ENCODE data around the gene SPATA13.

The SPATA13 gene

GRCh38 chr13:24221007-24221406 lies 60.5 kb downstream of the SPATA13 start:
- DNase-seq: peak in 1 of 56 donors; percentile 14

DNA sequence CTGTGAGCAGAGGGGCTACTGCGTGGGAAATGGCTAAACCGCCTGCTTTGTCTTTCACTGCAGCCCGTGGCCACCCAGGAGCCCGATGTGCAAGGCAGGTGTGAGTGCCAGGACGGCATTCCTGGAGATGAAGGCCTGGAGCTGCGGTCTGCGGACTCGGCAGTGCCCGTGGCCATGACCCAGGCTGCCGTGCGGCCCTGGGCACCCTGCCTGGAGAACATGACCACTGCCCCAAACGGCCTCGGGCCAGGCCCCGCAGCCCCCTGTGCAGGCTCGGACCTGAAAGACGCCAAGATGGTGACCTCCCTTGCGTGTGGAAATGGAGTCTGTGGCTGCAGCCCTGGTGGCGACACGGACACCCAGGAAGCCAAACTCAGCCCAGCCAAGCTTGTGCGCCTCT lies 62.2 kb downstream of the SPATA13 start:
- DNase-seq: no peak

GRCh38 chr13:24223341-24224231 lies 63.1 kb downstream of the SPATA13 start:
- no peak for DNase-seq

GRCh38 chr13:24224232-24224680 lies 63.7 kb downstream of the SPATA13 start:
- no peak for DNase-seq

DNA sequence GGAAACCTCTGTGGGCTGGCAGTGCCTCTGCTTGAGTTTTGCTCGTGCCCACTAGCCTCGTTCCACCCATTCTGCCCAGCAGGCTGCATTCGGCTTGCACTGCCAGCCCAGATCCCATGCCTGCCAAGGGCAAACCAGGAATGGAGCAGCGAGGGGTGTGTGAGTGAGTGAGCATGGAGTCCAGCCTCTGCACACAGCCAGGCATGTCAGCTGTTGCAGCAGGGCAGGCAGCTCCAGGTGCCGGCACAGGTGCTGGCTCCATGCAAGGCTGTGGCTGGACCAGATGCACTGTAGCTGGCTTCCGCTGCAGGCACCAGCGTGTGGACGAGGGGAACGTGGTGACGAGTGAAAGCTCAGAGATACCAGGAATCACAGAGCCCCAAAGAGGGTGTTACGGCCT lies 64.5 kb downstream of the SPATA13 start:
- peak in 6 of 56 donors; percentile 26 to 42 (median 30) for DNase-seq

- DNase-seq: no peak
Observed at GRCh38 chr13:24225930-24226329, 65.4 kb downstream of the SPATA13 start.

DNA sequence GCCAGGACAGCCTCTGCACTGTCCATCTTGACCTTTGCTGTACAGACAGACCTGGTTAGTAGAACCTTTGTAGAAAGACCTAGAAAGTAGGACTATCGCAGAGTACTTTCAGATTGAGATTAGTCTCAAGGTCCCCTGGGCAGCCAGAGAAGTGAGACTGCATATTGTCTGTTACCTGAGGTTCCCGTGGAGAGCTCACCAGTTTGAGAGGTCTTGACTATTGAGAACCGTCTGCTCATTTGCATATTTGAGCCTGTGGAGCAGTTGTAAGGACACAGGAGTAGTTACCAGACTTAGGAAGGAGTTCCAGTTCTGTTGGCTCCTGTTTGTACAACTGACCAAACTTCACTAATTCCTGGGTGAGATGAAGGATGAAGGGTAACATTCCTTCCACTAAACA lies 66.2 kb downstream of the SPATA13 start:
- DNase-seq: no peak

GRCh38 chr13:24228852-24229458 lies 68.4 kb downstream of the SPATA13 start:
- peak in 14 of 56 donors; percentile 18 to 56 (median 32) for DNase-seq

DNA sequence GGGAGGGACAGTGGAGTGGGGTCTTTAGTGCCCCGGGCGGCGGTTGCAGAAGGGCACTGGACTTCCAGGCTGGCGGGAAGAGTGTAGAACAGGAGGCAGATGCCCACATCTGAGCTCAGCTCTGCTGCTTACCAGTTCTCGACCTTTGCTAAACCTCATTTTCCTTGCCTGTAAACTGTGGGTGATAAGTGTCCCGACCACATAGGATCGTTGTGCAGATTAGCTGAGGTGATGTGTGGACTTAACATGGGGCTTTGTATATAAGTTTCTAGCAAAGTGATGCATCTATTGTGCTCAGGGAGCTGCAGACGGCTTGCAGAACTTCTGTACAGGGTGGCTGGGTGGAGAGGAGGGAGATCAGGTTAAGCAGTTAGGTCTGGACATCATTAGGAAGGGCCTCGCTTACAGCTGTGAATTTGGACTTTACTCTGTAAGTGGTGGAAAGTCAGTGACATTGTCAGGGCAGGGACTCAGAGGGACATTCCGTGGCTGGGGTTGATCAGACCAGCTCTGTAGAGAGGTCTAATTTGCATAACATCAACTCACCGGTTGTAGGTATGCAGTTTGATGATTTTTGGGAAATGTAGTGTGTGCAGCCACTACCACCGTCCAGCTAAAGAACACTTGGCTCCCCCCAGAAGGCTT lies 70.0 kb downstream of the SPATA13 start:
- no peak for DNase-seq

DNA sequence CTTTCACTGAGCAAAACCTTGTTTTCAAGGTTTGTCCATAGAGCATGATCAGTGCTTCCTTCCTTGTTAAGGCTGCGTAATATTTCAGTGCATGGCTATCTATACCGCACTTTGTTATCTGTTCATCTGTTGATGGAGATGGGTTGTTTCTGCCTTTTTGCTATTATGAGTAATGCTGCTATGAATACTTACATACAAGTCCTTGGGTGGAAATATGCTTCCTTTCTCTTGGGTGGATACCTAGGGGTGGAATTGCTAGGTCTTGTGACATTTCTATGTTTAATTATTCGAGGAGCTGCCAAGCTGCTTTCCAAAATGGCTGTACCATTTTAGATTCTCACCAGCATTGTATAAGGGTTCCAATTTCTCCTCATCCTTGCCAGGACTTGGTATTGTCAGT lies 70.9 kb downstream of the SPATA13 start:
- no peak for DNase-seq

GRCh38 chr13:24232037-24232436 lies 71.5 kb downstream of the SPATA13 start:
- DNase-seq: no peak

DNA sequence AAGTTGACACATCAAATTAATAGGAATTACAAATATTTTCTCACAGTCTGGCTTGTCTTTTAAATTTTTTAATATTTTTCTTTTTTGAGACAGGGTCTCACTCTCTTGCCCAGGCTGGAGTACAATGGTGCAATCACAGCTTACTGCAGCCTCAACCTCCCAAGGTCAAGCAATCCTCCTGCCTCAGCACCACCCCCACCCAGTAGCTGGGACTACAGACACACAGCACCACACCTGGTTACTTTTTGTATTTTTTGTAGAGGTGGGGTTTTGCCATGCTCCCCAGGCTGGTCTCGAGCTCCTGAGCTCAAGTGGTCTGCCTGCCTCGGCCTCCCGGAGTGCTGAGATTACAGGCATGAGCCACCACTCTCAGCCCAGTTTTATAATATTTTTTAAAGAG lies 72.0 kb downstream of the SPATA13 start:
- no peak for DNase-seq

GRCh38 chr13:24233351-24233901 lies 72.9 kb downstream of the SPATA13 start:
- DNase-seq: peak in 2 of 56 donors; percentile 18 to 21

GRCh38 chr13:24234200-24234915 lies 73.8 kb downstream of the SPATA13 start:
- no peak for DNase-seq

- DNase-seq: no peak
Observed at GRCh38 chr13:24237356-24237755, 76.8 kb downstream of the SPATA13 start.

- no peak for DNase-seq
Observed at GRCh38 chr13:24241336-24241735, 80.8 kb downstream of the SPATA13 start.

GRCh38 chr13:24242100-24242499 lies 81.6 kb downstream of the SPATA13 start:
- no peak for DNase-seq

- no peak for DNase-seq
Observed at GRCh38 chr13:24243302-24243701, 82.8 kb downstream of the SPATA13 start.

- DNase-seq: no peak
Observed at GRCh38 chr13:24244802-24245201, 84.3 kb downstream of the SPATA13 start.

DNA sequence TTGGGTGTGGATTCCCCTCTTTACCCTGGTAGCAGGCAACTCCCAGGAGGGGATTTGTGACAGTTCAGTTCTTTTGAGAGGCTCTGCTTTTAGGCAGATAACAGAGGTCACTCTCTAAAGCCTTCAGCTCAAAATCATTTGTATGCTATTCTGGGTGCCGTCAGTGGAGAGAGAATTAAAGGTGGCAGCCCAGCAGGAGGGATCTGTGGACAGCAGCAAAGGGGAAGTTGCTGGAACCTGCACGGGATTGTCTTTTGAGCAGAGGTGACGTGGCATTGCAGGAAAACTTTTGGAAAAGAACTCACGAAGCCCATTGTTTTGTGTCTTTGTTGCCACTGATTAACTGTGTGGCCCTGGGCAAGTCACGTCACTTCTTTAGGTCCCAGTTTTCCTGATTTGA lies 86.5 kb downstream of the SPATA13 start:
- DNase-seq: no peak

DNA sequence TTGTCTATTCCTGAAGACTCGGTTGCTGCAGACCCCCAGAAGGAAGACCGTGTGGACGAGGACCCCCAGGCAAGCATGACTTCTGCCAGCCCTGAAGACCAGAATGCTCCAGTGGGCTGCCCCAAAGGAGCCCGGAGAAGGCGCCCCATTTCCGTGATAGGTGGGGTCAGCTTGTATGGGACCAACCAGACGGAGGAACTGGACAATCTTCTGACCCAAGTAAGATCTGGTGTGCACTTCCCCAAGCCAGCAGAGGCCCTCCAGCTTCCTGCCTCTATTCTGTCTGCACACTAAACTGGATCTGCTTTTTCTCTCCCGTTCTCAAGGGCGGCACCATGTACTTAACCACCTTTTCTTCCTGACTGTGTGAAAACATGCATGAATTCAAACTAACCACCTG lies 89.1 kb downstream of the SPATA13 start:
- DNase-seq: no peak
